ENCODE results near the gene OR51B4. TPM values are rescaled to one million over a fixed set of nuclear protein-coding genes. Genes with fewer than 3 reads are reported as not detected.

Gene OR51B4
- total and polyA plus RNA-seq, 2 experiments from 2014 or later = not detected

Other genes with a start within 250 kb of the OR51B4 start
- not detected in 2 replicates for gene OR52E2, start 242.3 kb downstream of the OR51B4 start, total RNA-seq (2014; rRNA removed; shearing (Covaris generic))
- not detected in 2 replicates for gene OR52E2, start 242.3 kb downstream of the OR51B4 start, polyA plus RNA-seq (2016; fragmentation: Nextera tagmentation; extraction: Ambion mirVana)
- not detected in 2 replicates for gene OR52E1, start 232.4 kb downstream of the OR51B4 start, total RNA-seq (2014; rRNA removed; shearing (Covaris generic))
- not detected in 2 replicates for gene OR52E1, start 232.4 kb downstream of the OR51B4 start, polyA plus RNA-seq (2016; fragmentation: Nextera tagmentation; extraction: Ambion mirVana)
- gene OR52A5, start 163.6 kb downstream of the OR51B4 start, total RNA-seq (2014; rRNA removed; shearing (Covaris generic)) = 0.24 and 0.39 TPM in 2 replicates
- gene OR52A5, start 163.6 kb downstream of the OR51B4 start, polyA plus RNA-seq (2016; fragmentation: Nextera tagmentation; extraction: Ambion mirVana) = 0.05 and 0.11 TPM in 2 replicates
- gene OR52A1, start 147.2 kb downstream of the OR51B4 start, total RNA-seq (2014; rRNA removed; shearing (Covaris generic)) = 4.3 and 4.4 TPM in 2 replicates
- gene OR52A1, start 147.2 kb downstream of the OR51B4 start, polyA plus RNA-seq (2016; fragmentation: Nextera tagmentation; extraction: Ambion mirVana) = 0.73 and 0.82 TPM in 2 replicates
- not detected in 2 replicates for gene OR51V1, start 101.3 kb downstream of the OR51B4 start, total RNA-seq (2014; rRNA removed; shearing (Covaris generic))
- not detected in 2 replicates for gene OR51V1, start 101.3 kb downstream of the OR51B4 start, polyA plus RNA-seq (2016; fragmentation: Nextera tagmentation; extraction: Ambion mirVana)
- gene HBB, start 74.9 kb downstream of the OR51B4 start, total RNA-seq (2014; rRNA removed; shearing (Covaris generic)) = not detected in 2 replicates
- not detected in 2 replicates for gene HBB, start 74.9 kb downstream of the OR51B4 start, polyA plus RNA-seq (2016; fragmentation: Nextera tagmentation; extraction: Ambion mirVana)
- gene HBD, start 67.5 kb downstream of the OR51B4 start, total RNA-seq (2014; rRNA removed; shearing (Covaris generic)) = not detected in 2 replicates
- gene HBD, start 67.5 kb downstream of the OR51B4 start, polyA plus RNA-seq (2016; fragmentation: Nextera tagmentation; extraction: Ambion mirVana) = not detected in 2 replicates
- gene HBG1, start 52.1 kb downstream of the OR51B4 start, total RNA-seq (2014; rRNA removed; shearing (Covaris generic)) = not detected in 2 replicates
- not detected in 2 replicates for gene HBG1, start 52.1 kb downstream of the OR51B4 start, polyA plus RNA-seq (2016; fragmentation: Nextera tagmentation; extraction: Ambion mirVana)
- gene HBG2, start 47.2 kb downstream of the OR51B4 start, total RNA-seq (2014; rRNA removed; shearing (Covaris generic)) = not detected in 2 replicates
- gene HBG2, start 47.2 kb downstream of the OR51B4 start, polyA plus RNA-seq (2016; fragmentation: Nextera tagmentation; extraction: Ambion mirVana) = not detected in 2 replicates
- gene HBE1, start 32.0 kb downstream of the OR51B4 start, total RNA-seq (2014; rRNA removed; shearing (Covaris generic)) = 1.0 TPM in 1 of 2 replicates, not detected in the other
- gene HBE1, start 32.0 kb downstream of the OR51B4 start, polyA plus RNA-seq (2016; fragmentation: Nextera tagmentation; extraction: Ambion mirVana) = not detected in 2 replicates
- not detected in 2 replicates for gene OR51B2, start 22.4 kb upstream of the OR51B4 start, total RNA-seq (2014; rRNA removed; shearing (Covaris generic))
- gene OR51B2, start 22.4 kb upstream of the OR51B4 start, polyA plus RNA-seq (2016; fragmentation: Nextera tagmentation; extraction: Ambion mirVana) = not detected in 2 replicates
- not detected in 2 replicates for gene OR51B5, start 41.6 kb upstream of the OR51B4 start, total RNA-seq (2014; rRNA removed; shearing (Covaris generic))
- gene OR51B5, start 41.6 kb upstream of the OR51B4 start, polyA plus RNA-seq (2016; fragmentation: Nextera tagmentation; extraction: Ambion mirVana) = not detected in 2 replicates
- gene OR51B6, start 49.6 kb upstream of the OR51B4 start, total RNA-seq (2014; rRNA removed; shearing (Covaris generic)) = not detected in 2 replicates
- gene OR51B6, start 49.6 kb upstream of the OR51B4 start, polyA plus RNA-seq (2016; fragmentation: Nextera tagmentation; extraction: Ambion mirVana) = not detected in 2 replicates
- gene OR51M1, start 81.9 kb upstream of the OR51B4 start, total RNA-seq (2014; rRNA removed; shearing (Covaris generic)) = 0.03 and 0.35 TPM in 2 replicates
- not detected in 2 replicates for gene OR51M1, start 81.9 kb upstream of the OR51B4 start, polyA plus RNA-seq (2016; fragmentation: Nextera tagmentation; extraction: Ambion mirVana)
- not detected in 2 replicates for gene OR51Q1, start 120.2 kb upstream of the OR51B4 start, total RNA-seq (2014; rRNA removed; shearing (Covaris generic))
- not detected in 2 replicates for gene OR51Q1, start 120.2 kb upstream of the OR51B4 start, polyA plus RNA-seq (2016; fragmentation: Nextera tagmentation; extraction: Ambion mirVana)
- gene OR51I1, start 139.6 kb upstream of the OR51B4 start, total RNA-seq (2014; rRNA removed; shearing (Covaris generic)) = 1.1 TPM in 1 of 2 replicates, not detected in the other
- gene OR51I1, start 139.6 kb upstream of the OR51B4 start, polyA plus RNA-seq (2016; fragmentation: Nextera tagmentation; extraction: Ambion mirVana) = not detected in 2 replicates
- not detected in 2 replicates for gene OR51I2, start 147.4 kb upstream of the OR51B4 start, total RNA-seq (2014; rRNA removed; shearing (Covaris generic))
- not detected in 2 replicates for gene OR51I2, start 147.4 kb upstream of the OR51B4 start, polyA plus RNA-seq (2016; fragmentation: Nextera tagmentation; extraction: Ambion mirVana)
- not detected in 2 replicates for gene OR52D1, start 186.7 kb upstream of the OR51B4 start, total RNA-seq (2014; rRNA removed; shearing (Covaris generic))
- not detected in 2 replicates for gene OR52D1, start 186.7 kb upstream of the OR51B4 start, polyA plus RNA-seq (2016; fragmentation: Nextera tagmentation; extraction: Ambion mirVana)
- gene UBQLN3, start 208.0 kb upstream of the OR51B4 start, total RNA-seq (2014; rRNA removed; shearing (Covaris generic)) = not detected in 2 replicates
- not detected in 2 replicates for gene UBQLN3, start 208.0 kb upstream of the OR51B4 start, polyA plus RNA-seq (2016; fragmentation: Nextera tagmentation; extraction: Ambion mirVana)
- 0.35 and 0.52 TPM in 2 replicates for gene UBQLNL, start 214.8 kb upstream of the OR51B4 start, total RNA-seq (2014; rRNA removed; shearing (Covaris generic))
- 0.09 TPM in 1 of 2 replicates, not detected in the other for gene UBQLNL, start 214.8 kb upstream of the OR51B4 start, polyA plus RNA-seq (2016; fragmentation: Nextera tagmentation; extraction: Ambion mirVana)
- gene OR52H1, start 246.6 kb upstream of the OR51B4 start, total RNA-seq (2014; rRNA removed; shearing (Covaris generic)) = 0.28 TPM in 1 of 2 replicates, not detected in the other
- gene OR52H1, start 246.6 kb upstream of the OR51B4 start, polyA plus RNA-seq (2016; fragmentation: Nextera tagmentation; extraction: Ambion mirVana) = not detected in 2 replicates